Skin of body (tissue), 2 donors: ENCODE results near the gene CACNA1F. TPM values are rescaled to one million over a fixed set of nuclear protein-coding genes. Genes with fewer than 3 reads are reported as not detected.

Experiments used
- DNase-seq: peaks from one replicate; lab custom pipeline; 2025; lab: John Stamatoyannopoulos, UW
- total RNA-seq: library from RNA; depleted of rRNA; stranded (reverse); fragments of >200 nt; gene quantifications from one replicate; pipeline ENCODE4 v1.2.3, GENCODE V29; 2014

The CACNA1F gene
- total RNA-seq, 1 donor from 2014 or later = 0.10 TPM

DNA sequence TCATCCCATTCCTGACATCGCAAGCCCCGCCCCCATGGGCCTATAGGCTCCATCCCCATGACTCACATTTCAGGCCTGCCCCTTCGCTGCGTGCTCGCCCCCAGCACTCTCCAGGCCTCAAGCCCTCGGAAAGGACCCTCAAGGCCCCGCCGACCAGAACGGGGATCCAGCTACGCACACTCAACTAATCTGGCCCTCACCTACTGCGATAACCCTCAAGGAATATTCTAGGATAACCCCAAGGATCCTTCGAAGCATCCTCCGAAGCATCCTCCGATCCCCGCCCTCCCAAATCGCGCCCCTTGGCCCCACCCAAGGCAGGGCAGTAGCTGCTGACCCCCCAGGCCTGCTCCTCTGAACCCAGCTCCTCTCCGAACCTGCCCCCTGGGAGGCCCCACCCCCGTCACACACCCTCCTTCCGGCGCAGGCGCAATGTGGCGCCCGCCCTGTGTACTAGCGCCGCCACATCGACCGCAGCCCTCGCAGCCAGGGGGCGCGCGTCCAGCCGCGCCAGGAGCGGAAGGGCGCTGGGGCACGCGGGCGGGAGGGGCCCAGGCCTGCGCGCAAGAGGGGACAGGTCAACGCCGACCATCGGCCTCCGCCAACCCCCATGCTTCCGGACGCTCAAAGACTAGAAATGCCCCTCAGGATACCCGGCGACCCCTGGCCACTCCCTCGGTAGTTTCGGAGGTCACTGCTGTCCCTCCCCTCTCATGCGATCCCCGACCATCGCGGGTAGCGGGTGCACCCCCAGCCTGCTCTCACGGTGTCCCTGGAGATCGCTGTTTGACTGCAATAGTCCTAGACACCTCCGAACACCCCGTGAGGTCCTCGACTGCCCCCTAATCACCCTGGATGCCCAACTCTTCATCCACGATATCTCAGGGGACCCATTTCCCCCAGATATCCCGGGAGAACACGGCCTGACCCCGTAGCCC lies 77.0 kb downstream of the CACNA1F start:
- peak; percentile 74 for DNase-seq

GRCh38 chrX:49155243-49155899 lies 77.8 kb downstream of the CACNA1F start:
- peak; percentile 53 for DNase-seq

Other genes starting within 250 kb of the CACNA1F start
- 23.7 TPM for gene GRIPAP1, start 231.1 kb downstream of the CACNA1F start, total RNA-seq
- 17.0 TPM for gene TFE3, start 190.0 kb downstream of the CACNA1F start, total RNA-seq
- gene CCDC120, start 174.3 kb downstream of the CACNA1F start, total RNA-seq = 3.6 TPM
- gene PRAF2, start 159.3 kb downstream of the CACNA1F start, total RNA-seq = 1.5 TPM
- 29.6 TPM for gene WDR45, start 153.5 kb downstream of the CACNA1F start, total RNA-seq
- gene GPKOW, start 109.6 kb downstream of the CACNA1F start, total RNA-seq = 15.4 TPM
- 1.4 TPM for gene MAGIX, start 70.6 kb downstream of the CACNA1F start, total RNA-seq
- 24.7 TPM for gene PLP2, start 61.4 kb downstream of the CACNA1F start, total RNA-seq
- gene PRICKLE3, start 47.0 kb downstream of the CACNA1F start, total RNA-seq = 8.1 TPM
- gene SYP, start 33.1 kb downstream of the CACNA1F start, total RNA-seq = 1.7 TPM
- gene CCDC22, start 2.1 kb upstream of the CACNA1F start, total RNA-seq = 5.6 TPM
- gene FOXP3, start 31.4 kb upstream of the CACNA1F start, total RNA-seq = not detected
- gene PPP1R3F, start 36.5 kb upstream of the CACNA1F start, total RNA-seq = 3.0 TPM
- gene GAGE10, start 70.3 kb upstream of the CACNA1F start, total RNA-seq = not detected
- gene GAGE12J, start 88.7 kb upstream of the CACNA1F start, total RNA-seq = not detected
- gene GAGE13, start 98.2 kb upstream of the CACNA1F start, total RNA-seq = not detected